Measurements from ENCODE around the gene PTCD2.

Gene PTCD2, protein sequence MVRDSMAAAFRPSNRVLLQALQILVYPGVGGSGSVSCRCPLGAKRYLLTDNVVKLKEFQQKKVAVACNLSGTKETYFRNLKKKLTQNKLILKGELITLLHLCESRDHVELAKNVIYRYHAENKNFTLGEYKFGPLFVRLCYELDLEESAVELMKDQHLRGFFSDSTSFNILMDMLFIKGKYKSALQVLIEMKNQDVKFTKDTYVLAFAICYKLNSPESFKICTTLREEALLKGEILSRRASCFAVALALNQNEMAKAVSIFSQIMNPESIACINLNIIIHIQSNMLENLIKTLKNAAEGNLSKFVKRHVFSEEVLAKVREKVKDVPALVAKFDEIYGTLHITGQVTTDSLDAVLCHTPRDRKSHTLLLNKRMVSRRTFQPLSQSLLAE

DNA sequence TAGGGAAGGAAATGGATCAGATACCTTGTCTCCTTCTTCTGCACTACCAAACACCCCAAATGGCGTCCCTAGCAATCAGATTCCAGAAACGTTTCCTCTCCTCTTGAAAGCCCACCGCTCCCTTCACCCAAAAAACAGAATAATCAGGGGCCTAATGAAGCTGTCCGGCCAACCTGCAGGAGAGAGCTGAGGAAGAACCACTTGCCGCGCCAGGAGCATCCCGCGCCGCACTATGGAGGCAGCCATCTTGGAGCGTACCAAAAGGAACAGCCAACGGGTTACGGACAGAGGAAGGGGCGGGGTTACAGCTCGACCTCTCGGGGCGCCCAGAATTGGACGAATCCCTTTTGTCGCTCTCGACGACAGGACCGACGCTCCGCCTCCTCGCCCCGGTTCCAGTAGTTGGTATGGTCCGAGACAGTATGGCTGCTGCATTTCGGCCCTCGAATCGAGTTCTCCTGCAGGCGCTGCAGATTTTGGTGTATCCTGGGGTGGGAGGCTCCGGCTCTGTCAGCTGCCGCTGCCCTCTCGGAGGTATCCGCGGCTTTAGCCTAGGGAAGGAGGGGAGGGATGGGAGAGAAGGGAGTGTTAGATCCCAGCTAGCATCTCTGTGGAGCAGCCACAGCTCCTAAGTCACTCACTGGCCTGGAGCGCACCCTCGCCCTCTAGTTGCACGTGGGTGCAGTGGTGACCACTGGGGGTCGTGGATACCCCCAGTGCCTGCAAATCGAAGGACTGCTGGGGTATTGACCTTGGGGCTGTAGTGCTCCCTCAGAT, at the start of gene PTCD2, which contains the start of gene MRPS27:
TSS of gene PTCD2 (plus strand) at position 398 of the 777 bp plus-strand sequence. CDS start at position 408, 10 bp downstream.
TSS of gene MRPS27 (minus strand) at position 265 of the 777 bp plus-strand sequence. CDS start at position 246, 19 bp downstream.
- peak; percentile 95 for DNase-seq

DNA sequence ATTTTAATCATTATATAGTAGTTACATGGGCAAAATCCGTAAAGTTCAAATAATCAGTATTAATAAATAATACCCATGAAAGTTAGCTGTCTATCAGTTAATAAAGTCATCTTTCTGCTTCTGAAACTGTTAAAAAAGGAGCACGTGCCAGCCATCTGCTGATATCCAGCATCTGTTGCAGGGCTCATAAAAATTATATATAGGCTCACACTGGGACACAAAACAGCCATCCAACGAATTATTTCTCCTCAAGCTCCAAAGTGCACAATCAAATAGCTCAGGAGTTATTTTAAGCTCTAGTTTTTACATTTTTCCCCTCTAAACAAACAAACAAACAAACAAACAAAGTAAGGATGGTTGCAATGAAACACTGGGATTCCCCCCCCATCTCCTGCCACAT, 48.5 kb upstream of the PTCD2 start:
- DNase-seq = no peak

DNA sequence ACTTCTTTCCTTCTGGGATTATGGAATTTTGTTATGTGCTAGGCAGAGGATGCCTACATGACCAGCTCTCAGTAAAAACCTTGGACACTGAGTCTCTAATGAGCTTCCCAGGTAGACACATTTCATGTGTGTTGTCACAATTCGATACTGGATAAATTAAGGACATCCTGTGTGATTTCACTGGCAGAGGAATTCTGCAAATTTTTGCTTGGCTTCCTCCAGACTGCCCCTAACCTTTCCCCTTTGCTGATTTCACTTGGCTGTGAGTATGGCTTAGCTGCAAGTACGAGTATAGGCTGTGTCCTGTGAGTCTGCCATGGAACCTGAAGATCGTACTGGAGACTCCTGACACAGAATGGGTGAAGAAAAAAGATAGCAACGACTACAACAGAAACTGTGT, 47.8 kb upstream of the PTCD2 start:
- DNase-seq = no peak

- no peak for DNase-seq
Measured at GRCh38 chr5:72273547-72273946, 46.6 kb upstream of the PTCD2 start.

GRCh38 chr5:72276219-72276752, 43.9 kb upstream of the PTCD2 start:
- DNase-seq = no peak

GRCh38 chr5:72280581-72281069, 39.5 kb upstream of the PTCD2 start:
- no peak for DNase-seq

- no peak for DNase-seq
Measured at GRCh38 chr5:72281430-72281763, 38.8 kb upstream of the PTCD2 start.

DNA sequence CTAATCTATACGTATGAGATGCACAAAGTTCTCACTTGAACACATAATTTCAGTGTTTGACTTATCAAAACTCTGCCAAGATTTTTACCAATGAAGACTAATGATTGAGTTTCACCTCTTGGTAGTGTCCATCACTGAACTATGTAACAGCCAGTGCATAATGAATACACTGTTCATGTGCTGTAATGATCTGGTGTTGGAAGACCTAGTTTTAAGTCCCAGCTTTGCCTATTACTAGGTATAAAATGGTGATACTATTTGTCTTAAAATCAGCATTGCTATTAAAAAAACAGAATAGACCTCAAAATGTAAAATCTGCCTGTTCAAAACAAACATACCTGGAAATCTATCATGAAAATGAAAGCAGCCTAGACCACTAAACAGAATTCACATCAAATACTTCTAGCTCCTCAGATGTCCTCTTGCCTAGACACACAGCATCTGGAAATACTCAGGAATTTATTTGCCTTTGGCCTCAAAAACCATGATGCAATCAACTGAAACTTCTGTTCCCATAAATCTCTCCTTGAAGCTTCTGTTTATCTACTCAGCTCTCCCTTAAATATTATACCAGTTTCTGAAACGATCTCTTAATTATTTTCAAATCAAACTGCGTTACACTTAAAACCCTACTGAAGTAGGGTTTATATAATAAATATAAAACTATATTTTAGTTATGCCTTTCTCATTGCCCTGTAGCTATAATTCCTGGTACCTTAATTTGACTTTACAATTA, 38.2 kb upstream of the PTCD2 start:
- no peak for DNase-seq

- no peak for DNase-seq
Measured at GRCh38 chr5:72282878-72283277, 37.3 kb upstream of the PTCD2 start.

DNA sequence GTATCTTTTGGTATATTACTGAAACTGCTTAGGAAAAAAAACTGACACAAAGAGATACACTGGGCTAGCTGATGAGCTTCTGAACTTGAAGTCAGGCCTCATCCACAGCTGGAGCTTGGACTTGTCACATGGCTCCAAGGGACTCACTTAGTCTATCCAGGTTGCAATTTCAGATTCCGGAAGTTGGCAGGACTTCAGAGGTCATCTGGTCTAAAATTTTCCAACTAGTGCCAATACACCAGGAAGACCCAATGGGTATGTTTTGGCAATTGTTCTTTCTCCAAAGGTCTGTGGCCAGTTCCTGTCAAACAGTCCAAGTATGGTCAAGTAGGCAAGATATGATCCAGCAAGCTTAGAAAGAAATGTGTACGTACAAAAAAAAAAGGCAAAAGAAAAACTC, 36.8 kb upstream of the PTCD2 start:
- DNase-seq = no peak

GRCh38 chr5:72284559-72285423, 35.4 kb upstream of the PTCD2 start:
- DNase-seq = no peak

DNA sequence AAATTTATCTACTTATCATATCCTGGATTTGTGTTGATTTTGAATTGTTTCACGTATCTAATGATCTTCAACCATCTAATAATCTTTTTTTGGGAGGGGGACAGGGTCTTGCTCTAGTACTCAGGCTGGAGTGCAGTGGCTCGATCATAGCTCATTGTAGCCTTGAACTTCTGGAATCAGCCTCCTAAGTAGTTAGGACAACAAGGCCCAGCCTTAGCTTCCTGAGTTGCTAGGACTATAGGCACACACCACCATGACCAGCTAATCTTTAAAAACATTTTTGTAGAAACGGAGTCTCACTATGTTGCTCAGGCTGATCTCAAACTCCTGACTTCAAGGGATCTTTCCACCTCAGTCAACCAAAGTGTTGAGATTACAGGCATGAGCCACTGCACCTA, 34.8 kb upstream of the PTCD2 start:
- no peak for DNase-seq

- DNase-seq = no peak
Measured at GRCh38 chr5:72286798-72287197, 33.4 kb upstream of the PTCD2 start.

- DNase-seq = no peak
Measured at GRCh38 chr5:72288924-72289323, 31.2 kb upstream of the PTCD2 start.

DNA sequence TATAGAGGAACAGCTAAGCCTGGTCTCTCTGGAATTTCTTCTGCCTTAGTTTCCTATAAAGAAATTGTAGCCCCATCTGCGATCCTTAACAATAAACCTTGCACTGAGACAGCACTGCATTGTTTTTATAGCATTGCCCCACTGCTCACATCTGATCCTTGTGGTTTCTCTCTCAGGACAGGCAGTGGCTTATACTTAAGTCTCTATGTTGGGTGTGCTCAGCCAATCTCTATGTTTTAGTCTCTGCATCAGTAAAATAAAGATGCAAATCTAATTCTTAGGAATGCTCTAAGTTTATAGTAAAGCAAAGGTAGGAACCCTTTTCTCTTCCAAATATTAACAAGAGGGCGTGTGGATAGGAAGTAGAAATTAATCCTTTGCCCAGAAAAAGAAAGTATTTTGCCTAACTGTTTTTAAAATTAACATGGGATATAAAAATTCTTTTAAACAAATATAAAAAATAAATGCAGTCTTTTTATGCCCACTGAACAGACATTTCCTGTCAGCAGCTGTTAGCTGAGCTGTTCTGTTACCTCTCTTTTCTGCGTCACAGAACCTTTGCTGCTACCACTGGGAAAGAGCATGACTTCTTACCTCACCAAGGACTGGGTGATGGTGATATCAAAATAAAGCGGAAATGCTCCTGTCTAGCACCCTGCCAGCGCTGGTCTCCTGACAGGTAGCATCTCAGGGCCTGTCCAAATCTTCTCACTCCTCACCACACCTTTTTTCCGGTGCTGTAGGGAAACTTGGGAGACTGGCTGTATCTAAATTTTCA, 29.6 kb upstream of the PTCD2 start:
- no peak for DNase-seq

GRCh38 chr5:72291601-72292000, 28.6 kb upstream of the PTCD2 start:
- DNase-seq = no peak

- no peak for DNase-seq
Measured at GRCh38 chr5:72292411-72292810, 27.8 kb upstream of the PTCD2 start.

DNA sequence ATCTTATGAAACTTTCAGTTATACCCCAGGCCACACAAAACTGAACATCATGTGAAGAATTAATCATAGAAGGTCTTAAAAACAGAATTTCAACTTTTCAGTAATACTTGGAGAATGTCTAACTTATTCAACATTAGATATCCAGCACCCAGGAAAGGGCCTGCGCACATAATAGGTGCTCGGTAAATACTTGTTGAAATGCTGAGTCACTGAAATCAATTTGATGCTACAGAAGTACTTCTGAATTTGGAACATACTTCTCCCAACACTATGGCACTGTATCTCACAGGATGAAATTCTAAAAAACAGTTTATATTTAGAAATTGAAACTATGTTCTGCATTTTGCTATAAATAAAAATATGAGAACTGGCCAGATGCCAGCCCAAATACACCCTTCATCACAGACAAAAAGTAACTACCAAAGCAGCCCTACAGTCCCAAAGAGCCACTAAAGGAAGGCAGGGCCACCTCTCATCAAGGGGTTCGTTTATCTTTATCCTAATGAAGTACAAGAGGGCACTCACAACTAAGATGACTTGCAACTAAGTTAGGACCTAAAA, 26.6 kb upstream of the PTCD2 start:
- DNase-seq = no peak

- DNase-seq = no peak
Measured at GRCh38 chr5:72294473-72294872, 25.7 kb upstream of the PTCD2 start.

DNA sequence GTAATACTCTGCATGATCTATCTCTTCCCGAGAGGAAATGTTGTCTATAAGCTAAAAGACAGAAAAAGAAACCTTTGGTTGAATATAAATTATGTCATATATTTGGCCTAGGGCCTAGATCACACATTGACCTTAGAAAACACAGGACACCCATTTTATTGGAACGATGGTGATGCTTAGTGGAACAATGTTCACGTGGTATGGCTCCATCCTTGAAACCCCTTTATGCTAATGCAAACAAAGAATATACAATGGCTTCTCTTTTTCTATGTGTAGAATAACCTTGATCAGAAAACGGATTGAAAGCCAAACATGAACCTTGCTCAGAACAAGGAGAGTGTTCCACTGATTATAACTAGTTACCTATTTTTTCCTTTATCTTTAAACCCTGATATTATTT, 24.6 kb upstream of the PTCD2 start:
- no peak for DNase-seq

DNA sequence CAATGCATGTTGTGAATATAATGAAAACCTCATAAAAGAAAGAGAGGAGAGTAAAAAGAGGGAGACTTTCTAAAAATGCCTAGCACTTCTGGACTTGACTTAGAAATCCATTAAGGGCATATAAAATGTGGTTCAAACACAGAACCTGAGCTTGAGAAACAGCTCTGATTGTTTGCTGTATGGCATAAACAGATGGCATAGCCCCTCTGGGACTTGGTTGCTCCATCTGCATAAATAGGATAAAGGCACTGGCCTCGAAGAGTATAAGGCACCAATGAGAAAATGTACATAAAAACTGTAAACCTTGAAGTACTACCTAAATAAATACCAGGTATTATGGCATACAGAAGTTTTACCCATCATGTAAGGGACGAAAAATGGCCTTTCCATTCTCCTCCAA, 23.9 kb upstream of the PTCD2 start:
- DNase-seq = no peak

All from KG1 (cell line).